Measurements from ENCODE around the gene TMEM239.

- TF ChIP-seq ZNF70 (CRISPR knock-in tag; IDR thresholded peaks at IDR 0.05): no peak
- no peak for TF ChIP-seq GLIS3 (CRISPR knock-in tag; IDR thresholded peaks at IDR 0.05)
- TF ChIP-seq PATZ1 (CRISPR knock-in tag; IDR thresholded peaks at IDR 0.05; ENCODE audit: borderline replicate concordance): no peak
- no peak for TF ChIP-seq ISL1 (CRISPR knock-in tag; IDR thresholded peaks at IDR 0.05)
- TF ChIP-seq ZFP3 (CRISPR knock-in tag; IDR thresholded peaks at IDR 0.05): no peak
- TF ChIP-seq BACH2 (CRISPR knock-in tag; IDR thresholded peaks at IDR 0.05; ENCODE audit: borderline replicate concordance): no peak
- no peak for TF ChIP-seq ARNTL (CRISPR knock-in tag; IDR thresholded peaks at IDR 0.05; ENCODE audit: borderline replicate concordance, low read depth)
- TF ChIP-seq TCF4 (CRISPR knock-in tag; IDR thresholded peaks at IDR 0.05; ENCODE audit: borderline replicate concordance): no peak
- no peak for TF ChIP-seq ESRRG (CRISPR knock-in tag; IDR thresholded peaks at IDR 0.05)
- TF ChIP-seq ZC3H10 (CRISPR knock-in tag; IDR thresholded peaks at IDR 0.05): no peak
- no peak for TF ChIP-seq PPARA (CRISPR knock-in tag; IDR thresholded peaks at IDR 0.05; ENCODE audit: borderline replicate concordance)
Observed at GRCh38 chr20:2816030-2816582, at the start of gene TMEM239.
